CD1c-positive myeloid dendritic cell (primary cell): ENCODE results near the gene KRTAP1-1.
"Not testable (repeated sequence)": the region's sequence is repeated elsewhere in the genome, so short reads cannot be mapped to it uniquely, and the experiment has no call there.

Experiments used
- DNase-seq: peaks from one replicate; pipeline ENCODE4 v3.0.0-alpha.2; 2016; ENCODE audit errors: extremely low spot score

The KRTAP1-1 gene, protein sequence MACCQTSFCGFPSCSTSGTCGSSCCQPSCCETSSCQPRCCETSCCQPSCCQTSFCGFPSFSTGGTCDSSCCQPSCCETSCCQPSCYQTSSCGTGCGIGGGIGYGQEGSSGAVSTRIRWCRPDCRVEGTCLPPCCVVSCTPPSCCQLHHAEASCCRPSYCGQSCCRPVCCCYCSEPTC

DNA sequence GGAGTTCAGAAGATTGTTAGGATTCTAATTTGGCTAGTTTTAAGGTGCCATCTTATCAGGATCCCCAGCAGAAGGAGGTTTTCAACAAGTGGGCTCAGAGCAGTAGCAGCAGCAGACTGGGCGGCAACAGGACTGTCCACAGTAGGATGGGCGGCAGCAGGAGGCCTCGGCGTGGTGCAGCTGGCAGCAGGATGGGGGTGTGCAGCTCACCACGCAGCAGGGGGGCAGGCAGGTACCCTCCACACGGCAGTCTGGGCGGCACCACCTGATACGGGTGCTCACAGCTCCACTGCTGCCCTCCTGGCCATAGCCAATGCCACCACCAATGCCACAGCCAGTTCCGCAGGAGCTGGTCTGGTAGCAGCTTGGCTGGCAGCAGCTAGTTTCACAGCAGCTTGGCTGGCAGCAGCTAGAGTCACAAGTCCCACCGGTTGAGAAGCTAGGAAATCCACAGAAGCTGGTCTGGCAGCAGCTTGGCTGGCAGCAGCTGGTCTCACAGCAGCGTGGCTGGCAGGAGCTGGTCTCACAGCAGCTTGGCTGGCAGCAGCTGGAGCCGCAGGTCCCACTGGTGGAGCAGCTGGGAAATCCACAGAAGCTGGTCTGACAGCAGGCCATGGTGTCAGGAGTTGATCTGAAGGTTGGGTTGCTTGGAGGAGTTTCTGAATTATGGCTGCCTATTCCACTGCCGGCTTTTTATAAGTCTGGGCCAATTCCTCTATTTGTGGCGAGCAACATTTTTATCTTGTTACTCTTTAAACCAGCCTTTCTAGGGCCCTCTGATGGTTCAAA is at the start of gene KRTAP1-1:
TSS of gene KRTAP1-1 (minus strand) at position 668 of the 789 bp plus-strand sequence. CDS start at position 615, 53 bp downstream.
- DNase-seq = not testable (repeated sequence)

DNA sequence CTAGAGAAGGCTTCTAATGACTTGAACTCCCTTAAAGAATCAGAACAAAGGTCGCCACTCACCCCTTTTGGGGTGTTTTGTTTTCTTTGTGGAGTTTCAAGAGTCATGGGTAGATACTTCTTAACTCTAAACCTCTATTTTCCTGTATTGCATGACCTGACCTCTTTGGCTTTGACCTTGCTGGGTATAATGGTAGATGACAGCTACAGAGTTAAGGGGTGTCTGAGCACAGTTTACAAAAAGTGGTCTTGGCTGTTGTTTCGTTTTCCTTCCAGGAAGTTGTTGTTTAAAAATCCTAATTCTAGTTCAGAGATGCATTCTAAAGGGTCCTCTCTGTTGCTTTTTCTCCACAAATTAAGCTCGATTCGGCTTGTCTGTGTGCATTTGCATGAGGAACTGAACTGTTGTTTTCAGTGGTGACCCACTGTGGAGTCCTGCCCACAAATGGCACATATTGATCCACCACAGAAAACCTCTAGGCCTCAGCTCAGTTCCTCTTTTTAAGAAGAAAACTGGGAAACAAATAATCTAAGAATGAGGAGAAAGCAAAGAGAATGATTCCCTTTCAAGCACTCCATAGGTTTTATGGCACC is 47.6 kb upstream of the KRTAP1-1 start:
- not testable (repeated sequence) for DNase-seq

DNA sequence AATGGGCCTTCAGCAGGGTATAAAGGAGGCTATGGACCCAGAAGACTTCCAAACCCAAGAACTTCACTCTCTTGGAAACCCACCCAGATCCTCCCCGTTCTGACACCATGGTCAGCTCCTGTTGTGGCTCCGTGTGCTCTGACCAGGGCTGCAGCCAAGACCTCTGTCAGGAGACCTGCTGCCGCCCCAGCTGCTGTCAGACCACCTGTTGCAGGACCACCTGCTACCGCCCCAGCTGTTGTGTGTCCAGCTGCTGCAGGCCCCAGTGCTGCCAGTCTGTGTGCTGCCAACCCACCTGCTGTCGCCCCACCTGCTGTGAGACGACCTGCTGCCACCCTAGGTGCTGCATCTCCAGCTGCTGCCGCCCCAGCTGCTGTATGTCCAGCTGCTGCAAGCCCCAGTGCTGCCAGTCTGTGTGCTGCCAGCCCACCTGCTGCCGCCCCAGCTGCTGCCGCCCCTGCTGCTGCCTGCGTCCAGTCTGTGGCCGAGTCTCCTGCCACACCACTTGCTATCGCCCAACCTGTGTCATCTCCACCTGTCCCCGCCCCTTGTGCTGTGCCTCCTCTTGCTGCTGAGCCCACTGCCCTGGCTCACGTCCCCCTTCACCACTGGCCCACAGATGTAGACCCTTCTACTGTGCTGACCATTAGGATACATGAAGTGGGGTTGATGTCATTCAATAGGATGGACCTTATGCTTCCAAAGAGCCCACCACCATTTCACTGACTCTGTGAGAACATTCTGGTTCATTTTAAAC is 43.0 kb upstream of the KRTAP1-1 start, which contains the start of gene KRTAP4-7:
TSS of gene KRTAP4-7 (plus strand) at position 51 of the 757 bp plus-strand sequence. CDS start at position 108, 57 bp downstream.
- DNase-seq = not testable (repeated sequence)

DNA sequence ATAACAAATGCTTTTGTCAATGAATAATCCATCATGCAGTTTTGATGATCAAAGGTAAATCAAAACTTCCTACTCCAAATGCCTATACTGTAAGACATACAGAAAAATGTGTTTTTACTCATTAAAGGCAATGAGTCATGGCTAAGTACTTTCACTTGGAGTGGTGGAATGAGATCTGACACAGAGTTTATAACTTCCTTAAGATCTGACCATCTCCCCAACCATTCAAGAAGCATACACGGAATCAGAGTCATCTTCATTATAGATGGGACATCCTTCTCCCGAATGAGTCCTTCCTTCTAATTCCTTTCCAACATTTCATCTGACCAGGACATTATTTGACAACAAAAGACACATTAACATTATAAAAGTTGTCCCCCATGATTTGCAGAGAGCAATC is 42.2 kb upstream of the KRTAP1-1 start:
- DNase-seq = not testable (repeated sequence)

DNA sequence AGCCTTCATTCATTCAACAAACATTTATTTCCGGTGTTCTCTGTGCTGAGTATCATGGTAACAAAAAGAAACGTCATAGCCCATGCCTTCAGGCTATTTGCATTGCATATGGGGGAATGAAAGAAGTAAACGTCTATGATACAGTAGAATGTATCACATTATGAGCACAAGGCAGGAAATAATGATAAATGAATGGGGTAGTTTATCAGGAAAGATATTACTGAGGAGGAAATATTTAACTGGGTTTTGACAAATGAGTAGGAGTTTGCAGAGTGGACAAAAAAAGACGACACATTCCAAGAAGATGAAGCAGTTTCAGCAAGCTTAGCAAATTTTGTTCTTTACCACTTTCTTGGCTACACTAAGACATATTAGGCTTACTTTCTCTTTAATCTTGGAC is 41.4 kb upstream of the KRTAP1-1 start:
- no peak for DNase-seq

DNA sequence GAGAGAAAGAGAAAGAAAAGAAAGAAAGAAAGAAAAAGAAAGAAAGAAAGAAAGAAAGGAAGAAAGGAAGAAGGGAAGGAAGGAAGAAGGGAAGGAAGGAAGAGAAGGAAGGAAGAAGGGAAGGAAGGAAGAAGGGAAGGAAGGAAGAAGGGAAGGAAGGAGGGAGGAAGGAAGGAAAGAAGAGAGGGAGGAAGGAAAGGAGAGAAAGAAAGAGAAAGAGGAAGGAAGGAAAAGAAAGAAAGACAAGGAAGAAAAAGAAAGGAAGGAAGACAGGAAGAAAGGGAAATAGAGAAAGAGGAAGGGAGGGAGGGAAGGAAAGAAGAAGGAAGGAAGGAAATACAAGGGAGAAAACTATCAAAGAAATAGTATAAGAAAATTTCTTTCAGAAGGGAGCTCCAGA is 35.5 kb upstream of the KRTAP1-1 start:
- DNase-seq = no peak

DNA sequence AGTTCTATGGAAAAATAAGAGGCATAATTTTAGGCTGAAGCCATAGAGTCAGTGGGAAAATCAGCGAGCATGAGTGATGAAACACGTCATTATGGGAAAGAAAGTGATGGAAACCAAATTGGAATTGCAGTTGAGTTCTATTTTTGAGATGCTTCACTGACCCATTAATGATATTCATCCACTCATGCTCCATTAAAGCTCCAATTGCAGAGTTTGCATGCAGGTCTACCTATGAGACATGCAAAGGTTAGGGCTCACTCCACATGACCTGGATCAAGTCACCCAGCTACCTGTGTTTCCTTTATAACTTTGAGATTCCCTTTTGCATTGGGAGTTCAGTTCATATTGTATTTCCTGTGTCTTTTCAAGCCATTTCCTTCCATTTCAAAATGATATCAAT is 32.4 kb upstream of the KRTAP1-1 start:
- no peak for DNase-seq

DNA sequence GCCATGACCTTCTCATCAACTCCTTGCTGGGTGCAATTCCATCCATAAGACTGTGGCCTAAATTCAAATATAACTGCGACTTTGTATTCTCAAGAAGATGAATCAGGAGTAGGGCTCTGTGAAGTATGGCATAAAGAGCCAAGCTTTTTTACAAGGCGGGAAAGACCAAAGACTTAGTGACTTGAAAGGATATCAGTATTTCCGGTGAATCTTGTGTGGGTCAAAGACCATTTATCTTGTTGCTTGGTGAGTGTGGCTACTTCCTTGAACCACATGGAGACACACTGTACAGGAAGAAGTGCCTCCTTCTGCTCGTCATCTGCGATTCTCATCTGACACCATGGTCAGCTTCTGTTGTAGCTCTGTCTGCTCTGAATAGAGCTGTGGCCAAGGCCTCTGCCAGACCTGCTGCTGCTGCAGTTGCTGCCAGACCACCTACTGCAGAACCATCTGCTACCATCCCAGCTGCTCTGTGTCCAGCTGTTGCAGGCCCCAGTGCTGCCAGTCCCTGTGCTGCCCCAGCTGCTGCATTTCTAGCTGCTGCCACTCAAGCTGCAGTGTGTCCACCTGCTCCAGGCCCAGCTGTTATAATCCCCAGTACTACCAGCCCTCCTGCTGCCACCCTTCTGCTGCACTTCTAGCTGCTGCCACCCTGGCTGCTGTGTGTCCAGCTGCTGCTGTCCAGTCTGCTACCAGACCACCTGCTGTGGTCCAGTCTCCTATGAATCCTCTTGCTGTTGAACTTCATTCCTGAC is 30.5 kb upstream of the KRTAP1-1 start:
- no peak for DNase-seq

DNA sequence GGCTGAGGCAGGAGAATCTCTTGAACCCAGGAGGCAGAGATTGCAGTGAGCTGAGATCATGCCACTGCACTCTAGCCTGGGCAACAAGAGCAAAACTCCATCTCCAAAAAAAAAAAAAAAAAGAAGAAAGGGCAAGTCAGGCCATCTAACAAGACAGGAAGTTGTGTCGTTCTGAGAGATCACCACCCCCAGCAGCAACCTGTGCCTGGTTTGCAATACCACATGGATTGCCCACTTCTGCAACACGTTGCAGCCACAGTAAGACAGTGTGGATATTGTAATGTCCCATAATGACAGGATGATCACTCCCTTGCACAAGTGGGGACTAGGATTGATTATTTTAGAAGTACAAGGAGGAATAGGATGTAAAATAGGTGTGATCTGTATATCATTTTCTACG is 27.8 kb upstream of the KRTAP1-1 start:
- DNase-seq = no peak

DNA sequence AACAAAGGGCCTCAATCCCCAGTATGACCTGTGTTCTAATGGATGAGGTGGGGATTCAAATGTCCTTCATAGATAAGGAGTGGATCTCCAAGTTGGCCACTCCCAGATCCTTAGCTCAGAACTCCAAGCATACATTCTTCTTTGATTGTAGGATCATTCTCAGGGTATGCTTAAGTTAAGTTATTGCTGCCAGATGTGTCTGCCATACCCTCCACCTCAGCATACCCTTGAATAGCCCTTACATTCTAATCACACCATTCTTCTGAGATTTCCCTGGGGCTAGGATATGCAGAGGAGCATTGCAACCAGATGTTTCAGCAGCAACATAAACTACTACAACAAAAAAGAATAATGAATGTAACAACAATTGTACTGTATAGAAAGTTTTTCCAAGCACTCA is 26.0 kb upstream of the KRTAP1-1 start:
- no peak for DNase-seq

DNA sequence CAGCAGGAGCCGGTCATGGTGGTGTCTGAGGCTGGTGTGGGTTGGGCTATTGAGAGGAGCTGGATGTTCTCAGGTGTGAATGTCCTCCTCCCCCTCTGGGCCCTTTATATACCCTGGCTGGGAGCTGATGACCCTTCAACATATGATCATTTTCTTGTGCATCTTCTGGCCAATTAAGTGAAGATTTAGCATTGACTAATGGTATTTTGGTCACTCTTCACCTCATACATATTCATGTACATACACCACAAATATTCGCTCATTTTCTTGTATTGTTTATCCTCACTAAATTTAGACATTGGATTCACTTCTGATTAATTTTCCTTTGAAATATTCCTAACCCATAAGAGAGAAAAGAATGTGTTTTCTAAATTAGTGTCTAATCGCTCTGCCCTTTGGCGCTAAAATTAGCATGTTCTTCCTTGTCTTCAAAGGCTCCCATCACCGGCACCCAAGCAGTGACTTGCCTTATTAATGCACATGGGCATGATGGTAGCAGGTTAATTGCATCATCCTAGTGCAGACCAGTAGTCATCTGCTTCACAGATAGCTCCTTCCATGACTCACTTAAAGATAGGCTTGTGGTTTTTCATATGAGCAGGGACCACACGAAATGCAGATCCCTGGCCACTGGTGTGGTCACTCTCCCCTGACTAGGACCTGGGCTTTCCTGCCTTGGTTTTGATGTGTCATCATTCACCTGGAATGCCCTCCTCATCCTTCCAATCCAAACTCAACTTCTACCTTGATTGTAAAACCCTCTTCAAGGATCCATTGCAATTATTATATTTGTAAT is 24.8 kb upstream of the KRTAP1-1 start, which contains the start of gene KRTAP2-4:
TSS of gene KRTAP2-4 (minus strand) at position 51 of the 796 bp plus-strand sequence. CDS start at position 17, 34 bp downstream.
- DNase-seq = no peak

DNA sequence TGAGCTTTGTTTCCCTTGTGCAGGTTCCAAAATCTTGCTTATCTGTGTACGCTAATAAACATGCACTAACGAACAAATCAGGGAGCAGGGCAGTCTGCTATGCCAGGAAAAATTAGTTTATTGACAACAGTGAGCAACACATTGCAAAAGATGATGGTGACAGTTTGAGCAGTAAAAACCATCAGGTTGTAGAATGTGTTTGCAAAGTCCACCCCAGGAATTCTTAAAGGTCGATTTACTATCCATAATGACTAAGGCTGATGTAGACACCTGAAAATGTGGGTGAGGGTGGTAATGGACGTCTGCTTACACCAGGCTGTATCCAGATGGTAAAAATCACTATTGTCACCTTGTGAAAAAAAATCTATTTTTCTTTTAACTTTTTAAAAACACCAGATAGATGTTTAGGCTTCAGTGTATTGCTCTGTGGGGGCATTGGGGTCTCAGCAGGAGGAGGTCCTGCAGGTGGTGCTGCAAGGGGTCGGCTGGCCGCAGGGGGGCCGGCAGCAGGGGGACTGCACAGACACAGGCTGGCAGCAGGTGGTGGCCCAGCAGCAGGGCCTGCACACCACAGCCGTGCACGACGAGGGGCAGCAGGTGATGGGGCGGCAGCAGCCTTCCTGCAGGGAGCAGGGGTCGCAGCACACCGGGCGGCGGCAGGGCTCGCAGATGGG is 23.9 kb upstream of the KRTAP1-1 start:
- not testable (repeated sequence) for DNase-seq

DNA sequence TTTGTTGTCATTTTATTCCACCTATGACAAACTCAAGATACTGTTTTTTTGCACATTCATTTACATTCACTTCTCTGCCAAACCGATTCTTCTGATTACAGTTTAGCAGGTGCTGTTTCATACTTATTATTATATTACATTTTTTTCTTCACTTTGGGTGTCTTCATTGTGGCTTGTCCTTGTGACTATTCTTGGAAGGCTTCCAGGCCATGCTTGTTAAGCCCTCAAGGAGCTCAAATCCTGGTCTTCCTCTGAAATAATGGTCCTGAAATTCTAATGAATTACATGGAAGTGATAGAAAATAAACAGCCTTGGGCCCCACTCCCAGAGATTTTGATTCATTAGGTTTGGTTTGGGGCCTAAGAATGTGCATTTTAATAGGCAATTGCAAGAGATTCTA is 23.1 kb upstream of the KRTAP1-1 start:
- DNase-seq = no peak

DNA sequence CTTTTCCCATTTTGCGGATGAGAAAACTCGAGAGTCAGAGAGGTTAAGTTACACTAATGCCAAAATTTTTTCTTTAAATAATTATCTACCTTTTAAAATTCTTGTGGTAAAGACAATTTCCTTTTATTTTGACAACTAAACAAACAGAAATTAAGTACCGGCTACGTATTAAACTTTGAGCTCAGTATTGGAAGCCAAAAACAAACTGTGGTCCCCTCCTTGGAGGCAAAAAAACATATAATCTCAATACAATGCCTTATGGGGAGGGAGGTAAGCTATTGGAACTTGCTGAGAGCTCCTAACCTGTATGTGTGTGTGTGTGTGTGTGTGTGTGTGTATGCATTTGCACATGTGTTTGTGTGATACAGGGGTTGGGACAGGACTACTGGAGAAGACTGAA is 22.2 kb upstream of the KRTAP1-1 start:
- no peak for DNase-seq

DNA sequence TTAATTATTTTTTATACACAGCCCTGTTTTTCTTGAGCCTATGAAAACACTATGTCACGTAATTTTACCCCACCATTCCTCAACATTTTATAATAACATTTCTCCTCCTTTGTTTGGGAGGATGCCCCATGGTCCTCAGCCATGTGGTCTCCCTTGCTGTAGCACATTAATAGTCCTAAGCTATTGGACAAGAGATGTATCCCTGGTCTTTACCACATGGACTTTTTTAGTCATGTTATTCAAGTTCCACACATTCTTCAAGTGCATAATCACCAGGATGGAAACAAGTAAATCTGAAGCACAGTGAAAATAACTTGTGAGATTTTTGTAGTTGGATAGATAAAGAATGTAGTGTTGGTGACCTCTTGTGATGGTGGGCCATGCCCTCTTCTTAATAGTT is 20.7 kb upstream of the KRTAP1-1 start:
- DNase-seq = no peak

DNA sequence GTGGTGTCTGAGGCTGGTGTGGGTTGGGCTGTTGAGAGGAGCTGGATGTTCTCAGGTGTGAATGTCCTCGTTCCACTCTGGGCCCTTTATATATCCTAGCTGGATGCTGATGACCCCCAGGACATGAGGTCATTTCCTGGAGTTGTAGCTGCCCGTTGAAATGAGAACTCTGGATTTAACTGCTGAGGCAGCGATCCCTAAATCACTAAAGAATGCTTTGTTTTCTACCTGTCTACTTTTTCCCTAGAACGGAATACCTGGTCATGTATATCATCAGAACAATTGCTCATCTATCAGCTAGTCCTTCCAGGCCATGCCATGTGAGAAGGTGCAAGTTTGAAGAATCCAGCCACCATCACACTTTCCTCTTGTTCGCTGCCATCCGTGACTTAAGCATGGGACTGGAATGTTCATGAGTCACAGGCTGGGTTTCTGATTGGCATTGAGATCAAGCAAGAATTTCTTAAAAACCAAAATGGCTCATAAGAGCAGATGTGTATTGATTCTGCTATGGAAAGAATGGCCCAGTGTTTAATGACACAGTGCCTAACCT is 18.9 kb upstream of the KRTAP1-1 start, which contains the start of gene KRTAP2-3:
TSS of gene KRTAP2-3 (minus strand) at position 63 of the 553 bp plus-strand sequence. CDS start 64 bp downstream, outside the sequence.
- no peak for DNase-seq

DNA sequence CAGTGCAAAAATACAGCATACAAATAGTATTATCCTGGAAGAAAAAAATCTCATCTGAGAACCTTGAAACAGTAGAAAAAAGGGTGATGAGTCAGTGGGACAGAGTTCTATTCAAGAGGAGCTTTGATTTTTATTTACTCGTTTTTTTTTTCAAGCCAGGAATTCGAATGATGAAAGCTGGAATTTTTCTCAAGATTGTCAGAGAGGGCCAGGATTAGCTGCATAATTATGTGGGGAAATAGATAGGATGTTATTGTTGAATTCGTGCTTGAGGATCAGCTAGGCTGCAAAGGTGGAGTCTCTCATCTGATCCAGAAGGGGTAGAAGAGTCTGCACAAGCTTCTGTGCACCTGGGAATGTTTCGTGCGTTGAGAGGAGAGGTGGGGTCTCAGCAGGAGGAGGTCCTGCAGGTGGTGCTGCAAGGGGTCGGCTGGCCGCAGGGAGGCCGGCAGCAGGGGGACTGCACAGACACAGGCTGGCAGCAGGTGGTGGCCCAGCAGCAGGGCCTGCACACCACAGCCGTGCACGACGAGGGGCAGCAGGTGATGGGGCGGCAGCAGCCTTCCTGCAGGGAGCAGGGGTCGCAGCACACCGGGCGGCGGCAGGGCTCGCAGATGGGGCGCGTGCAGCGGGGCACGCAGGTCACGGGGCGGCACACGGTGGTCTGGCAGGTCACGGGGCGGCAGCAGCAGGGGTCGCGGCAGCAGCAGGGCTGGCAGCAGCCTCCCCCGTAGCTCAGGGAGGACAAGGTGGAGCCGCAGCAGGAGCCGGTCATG is 18.2 kb upstream of the KRTAP1-1 start:
- DNase-seq = not testable (repeated sequence)

DNA sequence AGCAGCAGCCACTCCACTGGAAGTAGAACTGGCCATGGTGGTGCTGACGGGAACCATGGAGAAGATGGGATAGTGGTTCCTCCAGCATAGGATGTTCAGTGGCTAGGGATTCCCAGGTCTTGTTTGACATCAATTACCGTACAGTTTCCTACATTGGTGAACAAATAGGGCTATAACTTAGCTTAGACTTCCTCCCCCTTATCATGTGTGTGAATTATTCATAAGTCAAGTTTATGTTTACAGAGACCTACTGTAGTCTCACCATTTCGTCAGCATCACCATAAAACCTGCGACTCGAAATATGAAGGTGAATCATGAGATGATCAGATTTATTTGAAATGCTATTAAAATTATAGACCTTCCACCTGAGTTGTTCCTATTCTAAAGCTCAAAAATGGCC is 17.5 kb upstream of the KRTAP1-1 start:
- no peak for DNase-seq

DNA sequence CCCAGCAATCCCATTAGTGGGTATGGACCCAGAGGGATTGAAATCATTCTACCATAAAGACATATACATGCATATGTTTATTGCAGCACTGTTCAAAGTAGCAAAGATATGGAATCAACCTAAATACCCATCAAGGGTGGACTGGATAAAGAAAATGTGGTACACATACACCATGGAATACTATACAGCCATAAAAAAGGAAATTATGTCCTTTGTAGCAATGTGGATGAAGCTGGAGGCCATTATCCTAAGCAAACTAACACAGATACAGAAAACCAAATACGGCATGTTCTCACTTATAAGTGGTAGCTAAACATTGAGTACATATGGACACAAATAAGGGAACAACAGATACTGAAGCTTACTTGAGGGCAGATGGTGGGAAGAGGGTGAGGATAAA is 16.3 kb upstream of the KRTAP1-1 start:
- DNase-seq = no peak
